HG02938 (cell line): ENCODE measurements around the gene UBE2E2.

Source experiments
- ATAC-seq: cut with Tn5 transposase; IDR thresholded peaks from one replicate; pipeline ENCODE4 v1.9.1; 2021; ENCODE audit warnings: mild to moderate bottlenecking, moderate library complexity; ENCODE audit not compliant: unreplicated experiment

UBE2E2 gene

GRCh38 chr3:23272820-23273219 is 69.7 kb downstream of the UBE2E2 start:
- no peak for ATAC-seq

GRCh38 chr3:23275061-23275460 is 71.9 kb downstream of the UBE2E2 start:
- no peak for ATAC-seq

- ATAC-seq: no peak
These were observed 72.7 kb downstream of the UBE2E2 start for GRCh38 chr3:23275814-23276213.

- no peak for ATAC-seq
These were observed 74.0 kb downstream of the UBE2E2 start for GRCh38 chr3:23276913-23277658.

GRCh38 chr3:23277688-23278087 is 74.6 kb downstream of the UBE2E2 start:
- no peak for ATAC-seq

GRCh38 chr3:23283625-23284024 is 80.5 kb downstream of the UBE2E2 start:
- ATAC-seq: no peak

- no peak for ATAC-seq
These were observed 85.2 kb downstream of the UBE2E2 start for GRCh38 chr3:23288286-23288685.

GRCh38 chr3:23288715-23289114 is 85.6 kb downstream of the UBE2E2 start:
- ATAC-seq: no peak

GRCh38 chr3:23292432-23292831 is 89.3 kb downstream of the UBE2E2 start:
- no peak for ATAC-seq

- no peak for ATAC-seq
These were observed 91.8 kb downstream of the UBE2E2 start for GRCh38 chr3:23294770-23295387.

- ATAC-seq: no peak
These were observed 98.7 kb downstream of the UBE2E2 start for GRCh38 chr3:23301819-23302218.

GRCh38 chr3:23302271-23302670 is 99.1 kb downstream of the UBE2E2 start:
- ATAC-seq: no peak

GRCh38 chr3:23303601-23304217 is 100.6 kb downstream of the UBE2E2 start:
- no peak for ATAC-seq

- no peak for ATAC-seq
These were observed 101.3 kb downstream of the UBE2E2 start for GRCh38 chr3:23304424-23304823.

GRCh38 chr3:23308986-23309625 is 106.0 kb downstream of the UBE2E2 start:
- ATAC-seq: no peak

GRCh38 chr3:23312866-23313265 is 109.7 kb downstream of the UBE2E2 start:
- no peak for ATAC-seq

- ATAC-seq: no peak
These were observed 112.0 kb downstream of the UBE2E2 start for GRCh38 chr3:23314981-23315762.

GRCh38 chr3:23316924-23317323 is 113.8 kb downstream of the UBE2E2 start:
- no peak for ATAC-seq

- ATAC-seq: no peak
These were observed 116.5 kb downstream of the UBE2E2 start for GRCh38 chr3:23319366-23320312.
